ENCODE measurements around the gene HSFX3. TPM values are rescaled to one million over a fixed set of nuclear protein-coding genes. Genes with fewer than 3 reads are reported as not detected.
"Not testable (repeated sequence)": the region's sequence is repeated elsewhere in the genome, so short reads cannot be mapped to it uniquely, and the experiment has no call there.

The HSFX3 gene
- total and polyA plus RNA-seq, 12 donors = 0.12 to 0.31 (median 0.21) TPM; not detected in 9

- Histone ChIP-seq H3K36me3 (peaks cover 0 to 22% (median 9%) of the 10 kb centered on the region in 9 donors), H3K9me3 (no peaks in the 10 kb centered on the region), H3K27me3 (peaks cover 0 to 14% (median 0%) of the 10 kb centered on the region in 7 donors), H3K27ac (peak overlapping the region in 9 of 10 donors; percentile 82 to 95 (median 91)), H3K4me3 (peak overlapping the region in 8 of 10 donors; percentile 52 to 83 (median 73)), H3K4me1 (peaks cover 0 to 30% (median 5%) of the 10 kb centered on the region in 9 donors)
- intact Hi-C loops (cut with DNase I) = no loop called here
- DNase-seq (no peak), ATAC-seq (no peak)
- WGBS, 2 donors = 88 to 89% methylated on average over 9 of the region's 9 CpGs
- no peak for TF ChIP-seq CTCF (IDR thresholded peaks at IDR 0.05)
Observed at GRCh38 chrX:149505671-149506070, 44.1 kb downstream of the HSFX3 start.

- peaks cover 0 to 30% (median 5%) of the 10 kb centered on the region in 9 donors for H3K4me1 ChIP-seq
- H3K36me3 ChIP-seq = peaks cover 0 to 28% (median 9%) of the 10 kb centered on the region in 9 donors
- WGBS, 2 donors = 1% methylated on average over 32 to 54 of the region's 54 CpGs
- no peaks in the 10 kb centered on the region for H3K9me3 ChIP-seq
- intact Hi-C loops (cut with DNase I) = no loop called here
- H3K27ac ChIP-seq = peak within 1 kb of the TSS; percentile 77 to 95 (median 90)
- H3K27me3 ChIP-seq = peaks cover 0 to 14% (median 0%) of the 10 kb centered on the region in 7 donors
- ATAC-seq (peak; percentile 95 to 97 (median 96)), DNase-seq (peak; percentile 88 to 91)
- TF ChIP-seq CTCF (IDR thresholded peaks at IDR 0.05) = peak in 2 of 9 donors; percentile 25 to 26
- peak within 1 kb of the TSS; percentile 50 to 83 (median 69) for H3K4me3 ChIP-seq
Observed at GRCh38 chrX:149504915-149505651, 44.6 kb downstream of the HSFX3 start, which contains the start of gene IDS. IDS (minus strand) TSS chrX:149505306; CDS start chrX:149505137, 169 bp downstream.

GRCh38 chrX:149504226-149504914, 45.4 kb downstream of the HSFX3 start:
- 47 to 60% methylated on average over 10 of the region's 10 CpGs for WGBS, 2 donors
- Histone ChIP-seq H3K27me3 (peaks cover 0 to 9% (median 0%) of the 10 kb centered on the region in 7 donors), H3K9me3 (no peaks in the 10 kb centered on the region), H3K4me3 (peak overlapping the region; percentile 50 to 83 (median 69)), H3K4me1 (peaks cover 0 to 30% (median 5%) of the 10 kb centered on the region in 9 donors), H3K27ac (peak overlapping the region; percentile 77 to 95 (median 90)), H3K36me3 (peaks cover 0 to 35% (median 9%) of the 10 kb centered on the region in 9 donors)
- TF ChIP-seq CTCF (IDR thresholded peaks at IDR 0.05) = peak in 3 of 9 donors; percentile 11 to 32 (median 15)
- ATAC-seq = peak in 5 of 8 donors; percentile 16 to 44 (median 41)
- DNase-seq = no peak
- intact Hi-C loops (cut with DNase I) = no loop called here

- H3K36me3 ChIP-seq = peaks cover 0 to 45% (median 9%) of the 10 kb centered on the region in 9 donors
- peak in 1 of 2 donors; percentile 18 for DNase-seq
Observed at GRCh38 chrX:149503446-149503845, 46.3 kb downstream of the HSFX3 start.

GRCh38 chrX:149502923-149503322, 46.8 kb downstream of the HSFX3 start:
- 76 to 89% methylated on average over 3 to 5 of the region's 5 CpGs for WGBS, 2 donors
- intact Hi-C loops (cut with DNase I); H3K27ac ChIP-seq: not testable (repeated sequence)

More at GRCh38 chrX:149503446-149503845, 46.3 kb downstream of the HSFX3 start:
- 30 to 54% methylated on average over 3 to 5 of the region's 10 CpGs for WGBS, 2 donors
- H3K27me3 ChIP-seq; intact Hi-C loops (cut with DNase I); H3K9me3 ChIP-seq: not testable (repeated sequence)
- peak overlapping the region in 1 of 10 donors; percentile 44 for H3K27ac ChIP-seq
- ATAC-seq = peak; percentile 41 to 77 (median 61)
- H3K4me1 ChIP-seq = peaks cover 0 to 30% (median 5%) of the 10 kb centered on the region in 9 donors
- H3K4me3 ChIP-seq = peak overlapping the region in 6 of 10 donors; percentile 67 to 83 (median 76)

More at GRCh38 chrX:149502923-149503322, 46.8 kb downstream of the HSFX3 start:
- Histone ChIP-seq H3K36me3 (peaks cover 0 to 50% (median 10%) of the 10 kb centered on the region in 9 donors), H3K4me1 (peaks cover 0 to 30% (median 5%) of the 10 kb centered on the region in 9 donors)
- H3K4me3 ChIP-seq, H3K9me3 ChIP-seq, H3K27me3 ChIP-seq, ATAC-seq, DNase-seq: not testable (repeated sequence)

All from heart right ventricle (tissue), 16 donors.